HG03025 (cell line): ENCODE measurements around the gene ATF7.

ENCODE experiments used
- ATAC-seq: cut with Tn5 transposase; IDR thresholded peaks from one replicate; pipeline ENCODE4 v1.9.1; 2021; ENCODE audit warnings: mild to moderate bottlenecking, moderate library complexity; ENCODE audit not compliant: unreplicated experiment, low FRiP score

ATF7 gene

GRCh38 chr12:53467082-53467481 is 159.1 kb downstream of the ATF7 start:
- ATAC-seq, result no peak

DNA sequence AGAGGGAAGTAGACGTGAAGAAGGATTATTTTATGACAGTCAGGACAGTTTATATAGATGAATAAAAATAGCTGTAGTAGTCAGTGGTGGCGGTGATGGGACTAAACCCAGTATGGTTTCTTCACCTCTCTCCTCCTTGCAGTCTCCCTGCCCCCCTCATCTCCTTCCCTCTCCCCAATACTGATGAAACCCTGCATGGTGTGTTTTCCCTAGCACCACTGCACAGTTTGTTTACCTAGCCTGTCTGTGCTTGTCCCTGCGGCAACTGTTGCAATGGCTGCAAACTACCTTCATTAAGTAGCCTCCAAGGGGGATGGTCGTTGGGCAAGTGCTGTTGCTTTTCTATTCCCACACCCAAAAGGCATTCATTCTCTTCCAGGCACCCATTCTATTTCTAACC is 159.5 kb downstream of the ATF7 start:
- no peak for ATAC-seq

DNA sequence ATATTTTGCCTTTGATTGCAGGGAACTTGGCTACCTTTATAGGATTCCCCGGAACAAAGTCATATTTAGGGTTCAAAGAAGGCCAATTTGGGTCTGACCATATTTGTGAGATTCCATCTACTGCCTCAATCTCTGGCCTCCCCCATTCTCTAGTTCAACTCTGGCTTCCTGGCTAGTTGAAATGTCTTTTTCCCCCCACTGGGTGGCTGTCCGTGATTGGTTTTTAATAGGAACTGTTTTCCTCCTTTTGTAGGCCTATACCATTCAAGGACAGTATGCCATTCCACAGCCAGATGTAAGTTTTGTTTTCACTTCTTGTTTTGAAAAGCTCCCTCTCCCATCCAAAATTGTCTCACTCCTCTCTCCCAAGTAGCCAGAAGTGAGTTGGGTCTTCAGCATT is 160.5 kb downstream of the ATF7 start:
- no peak for ATAC-seq

GRCh38 chr12:53464685-53465418 is 161.3 kb downstream of the ATF7 start:
- no peak for ATAC-seq

- no peak for ATAC-seq
These were observed 162.2 kb downstream of the ATF7 start for GRCh38 chr12:53463802-53464560.

GRCh38 chr12:53462935-53463334 is 163.2 kb downstream of the ATF7 start:
- ATAC-seq, result no peak

DNA sequence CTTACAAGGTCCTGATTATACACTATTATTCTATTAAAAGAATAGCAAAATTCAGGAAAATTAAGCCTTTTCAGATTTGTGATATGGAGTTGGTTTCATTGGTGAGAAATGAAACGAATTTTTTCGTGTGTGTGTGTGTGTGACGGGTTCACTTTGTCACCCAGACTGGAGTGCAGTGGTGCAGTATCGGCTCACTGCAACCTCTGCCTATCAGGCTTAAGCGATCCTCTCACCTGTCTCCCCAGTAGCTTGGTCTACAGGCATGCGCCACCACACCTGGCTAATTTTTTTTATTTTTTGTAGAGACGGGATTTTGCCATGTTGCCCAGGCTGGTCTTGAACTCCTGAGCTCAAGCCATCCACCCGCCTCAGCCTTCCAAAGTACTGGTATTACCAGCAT is 164.6 kb downstream of the ATF7 start:
- no peak for ATAC-seq

DNA sequence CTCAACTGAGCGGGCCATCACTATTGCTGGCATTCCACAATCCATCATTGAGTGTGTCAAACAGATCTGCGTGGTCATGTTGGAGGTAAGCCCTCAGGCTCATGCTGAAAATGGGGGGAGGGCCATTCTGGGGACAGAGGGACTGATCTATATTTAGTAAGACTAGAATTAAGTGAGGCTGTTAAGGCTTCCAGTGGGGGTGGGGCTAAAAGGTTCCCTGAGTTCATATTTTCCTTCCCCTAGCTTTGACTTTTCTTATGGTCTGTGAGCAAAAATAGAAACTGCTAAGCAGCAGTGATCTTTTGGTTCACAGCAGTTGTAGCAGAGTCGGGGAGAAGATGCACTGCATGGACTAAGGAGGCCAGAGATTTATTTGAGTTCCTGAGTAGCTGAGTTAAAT is 165.1 kb downstream of the ATF7 start:
- ATAC-seq, result no peak

GRCh38 chr12:53459097-53459496 is 167.1 kb downstream of the ATF7 start:
- no peak for ATAC-seq
